ENCODE data around the gene CRYBA2.

The CRYBA2 gene

DNA sequence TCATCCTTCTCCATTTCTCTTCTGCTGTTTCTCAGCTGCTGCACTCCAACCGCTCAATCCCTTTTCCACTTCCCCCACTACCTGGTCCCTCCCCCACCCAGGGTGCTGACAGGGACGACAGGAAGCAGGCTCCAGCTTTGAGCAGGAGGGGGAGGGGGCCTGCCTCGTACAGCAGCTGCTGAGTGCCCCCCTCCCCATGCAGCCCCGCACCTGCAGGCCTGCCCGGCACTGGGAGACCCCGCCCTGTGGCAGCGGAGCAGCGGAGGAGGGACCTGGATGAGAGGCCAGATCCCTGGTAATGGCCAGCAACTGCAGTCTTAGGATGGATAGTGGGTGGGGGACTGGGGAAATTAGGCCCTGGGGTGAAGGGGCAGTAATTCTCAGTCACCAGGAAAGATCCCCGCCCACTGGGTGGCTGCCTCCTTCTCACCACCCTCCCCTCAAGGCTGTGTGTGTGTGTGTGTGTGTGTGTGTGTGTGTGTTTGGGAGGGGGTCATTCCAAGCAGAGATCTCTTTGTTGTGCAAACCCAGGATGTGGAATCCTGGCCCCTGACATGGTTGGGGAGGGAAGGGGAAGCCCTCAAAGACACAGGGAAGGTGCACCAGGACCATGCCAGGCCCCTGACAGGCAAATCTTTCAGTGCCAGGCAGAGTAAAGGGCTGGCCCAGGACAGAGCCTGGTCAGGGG lies 6.8 kb upstream of the CRYBA2 start:
- in situ Hi-C loops (cut with HindIII; ENCODE audit: low sequenced_read_pairs) = no loop called here

DNA sequence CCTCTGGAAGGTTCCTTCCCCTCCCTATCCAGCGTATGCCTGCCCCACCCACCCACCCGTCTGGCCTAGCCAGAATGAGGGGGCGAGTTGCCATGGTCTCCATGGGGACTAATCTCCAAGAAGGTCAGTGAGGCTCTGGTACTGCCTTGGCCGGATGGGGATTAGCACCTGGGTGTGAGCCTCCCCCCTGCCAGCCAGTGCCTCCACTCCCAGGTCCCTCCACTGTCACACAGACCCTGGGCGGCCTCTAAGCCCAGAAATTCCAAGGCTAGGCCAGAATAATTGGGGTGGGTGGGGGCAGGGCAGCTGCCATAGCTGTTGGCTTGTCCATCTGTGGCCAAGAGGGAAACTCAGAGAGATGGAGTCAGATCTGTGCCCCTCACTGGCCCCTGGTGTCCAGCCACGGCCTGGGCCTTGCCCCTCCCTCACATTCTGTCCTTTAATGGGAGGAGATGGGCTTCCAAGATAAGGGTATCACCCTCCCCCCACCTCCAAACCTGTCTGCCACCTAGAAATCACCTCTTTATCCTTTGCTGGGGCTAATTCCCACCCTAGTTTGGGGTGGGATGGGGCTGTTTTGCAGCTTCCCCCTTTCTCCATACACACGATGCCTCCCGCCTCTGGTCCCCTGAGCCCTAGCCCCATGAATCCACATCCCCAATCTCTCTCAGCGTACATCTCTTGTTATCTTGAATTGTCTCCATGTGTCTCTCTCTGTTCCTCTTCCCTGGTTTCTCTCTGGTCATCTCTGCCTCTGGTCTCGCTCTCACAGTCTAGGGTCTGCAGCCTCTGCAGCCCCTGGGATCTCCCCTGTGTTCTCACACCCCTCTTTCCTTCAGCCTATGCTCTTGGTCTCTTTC lies 6.0 kb upstream of the CRYBA2 start:
- in situ Hi-C loops (cut with HindIII; ENCODE audit: low sequenced_read_pairs) = no loop called here

DNA sequence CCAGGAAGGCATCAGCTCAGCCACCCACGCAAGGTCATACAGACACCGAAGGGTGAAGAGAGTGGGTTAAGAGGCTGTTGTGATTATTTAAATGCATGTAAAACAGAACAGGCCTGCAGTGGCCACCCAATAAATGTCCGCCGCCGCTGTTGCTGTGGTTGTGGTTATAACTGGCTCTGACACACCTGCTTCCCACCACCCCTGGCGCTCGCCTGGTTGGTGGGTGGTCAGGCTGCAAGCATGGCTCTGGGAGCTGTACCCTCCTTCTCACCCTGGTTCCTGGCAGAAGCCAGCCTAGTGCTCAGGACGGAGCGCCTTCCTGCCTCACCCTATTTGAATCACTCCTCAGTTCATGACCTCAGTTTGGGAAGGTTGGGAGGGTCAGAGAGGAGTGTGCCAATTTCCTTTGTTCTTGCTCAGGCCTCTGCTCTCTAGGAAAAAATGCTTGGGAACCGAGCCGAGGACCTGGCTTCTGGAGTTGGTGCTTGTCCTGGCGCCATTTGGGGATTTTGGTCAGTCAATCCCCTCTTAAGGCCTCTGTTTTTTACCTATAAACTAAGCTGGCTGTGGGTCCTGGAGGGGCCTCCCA lies 5.3 kb upstream of the CRYBA2 start:
- in situ Hi-C loops (cut with HindIII; ENCODE audit: low sequenced_read_pairs) = no loop called here

DNA sequence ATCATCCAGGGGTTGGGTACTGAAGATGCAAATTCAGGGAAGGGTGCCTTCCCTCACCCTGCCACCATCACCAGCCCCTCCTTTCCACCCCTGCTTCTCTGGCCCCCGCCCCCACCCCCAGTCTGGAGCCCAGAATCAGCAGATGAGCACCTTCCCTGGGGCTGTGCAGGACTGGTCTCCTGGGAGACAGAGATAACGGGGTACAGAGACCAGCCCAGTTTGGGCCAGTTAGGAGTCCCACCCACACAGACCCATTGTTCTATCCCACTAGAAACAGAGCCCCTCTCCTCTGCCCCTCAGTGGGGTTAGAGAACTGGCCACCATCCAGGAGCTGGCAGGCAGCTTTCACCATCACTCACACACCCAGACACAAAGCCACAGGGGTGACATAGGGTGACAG lies 4.5 kb upstream of the CRYBA2 start:
- in situ Hi-C loops (cut with HindIII; ENCODE audit: low sequenced_read_pairs) = no loop called here

DNA sequence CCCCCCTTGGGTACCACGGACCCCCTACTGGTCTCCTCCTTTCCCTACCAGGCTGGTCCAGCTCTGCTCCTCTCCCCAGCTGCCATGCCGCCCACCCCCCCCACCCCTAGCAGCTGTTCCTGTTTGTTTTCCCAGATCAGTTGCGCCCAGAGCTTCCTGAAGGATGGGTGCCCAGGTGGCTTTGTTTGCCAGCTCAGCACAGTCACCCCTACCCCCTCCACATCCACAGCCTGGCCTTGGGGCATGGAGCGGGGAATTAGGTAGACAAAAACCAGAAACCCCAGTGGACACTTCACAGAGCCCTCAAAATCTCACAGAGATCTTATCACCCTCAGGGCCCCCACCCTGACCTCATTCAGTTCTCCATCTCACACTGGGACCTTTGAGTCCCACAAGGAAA lies 3.7 kb upstream of the CRYBA2 start:
- in situ Hi-C loops (cut with HindIII; ENCODE audit: low sequenced_read_pairs) = no loop called here

DNA sequence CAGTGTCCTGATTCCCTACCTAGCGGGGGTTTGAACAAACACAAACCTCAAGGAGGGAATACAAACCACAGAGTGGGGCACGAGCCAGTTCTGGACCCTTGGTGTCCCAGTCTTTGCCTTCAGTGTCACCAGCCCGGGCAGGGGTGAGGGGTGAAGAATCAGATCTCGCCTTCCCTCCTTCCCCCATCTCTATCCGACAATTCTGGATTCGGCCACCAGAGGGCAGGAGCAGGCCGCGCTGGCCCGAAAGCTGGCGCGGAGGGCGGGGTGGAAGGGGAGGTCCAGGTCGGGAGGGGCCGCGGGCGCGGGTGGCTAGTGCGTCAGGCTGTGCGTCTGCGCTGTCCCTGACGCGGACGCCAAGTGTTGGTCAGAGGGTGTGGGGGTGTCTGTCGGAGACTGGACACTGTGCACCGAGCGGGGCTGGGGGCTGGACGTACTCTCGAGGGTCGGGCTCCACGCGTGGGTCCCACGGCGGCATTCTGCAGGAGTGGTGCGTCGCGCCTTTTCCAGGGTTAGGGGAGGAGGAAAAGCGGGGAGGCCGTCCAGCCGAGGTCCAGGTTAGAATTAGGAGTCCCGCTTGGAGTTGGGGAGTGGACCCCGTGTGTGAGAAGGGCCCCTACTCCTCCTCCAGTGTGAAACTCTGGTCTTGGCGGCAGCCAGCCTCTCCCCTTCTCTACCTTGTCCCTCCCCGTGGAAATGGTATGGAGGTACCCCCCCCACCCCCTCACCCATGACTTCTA lies 2.9 kb upstream of the CRYBA2 start:
- in situ Hi-C loops (cut with HindIII; ENCODE audit: low sequenced_read_pairs) = no loop called here

DNA sequence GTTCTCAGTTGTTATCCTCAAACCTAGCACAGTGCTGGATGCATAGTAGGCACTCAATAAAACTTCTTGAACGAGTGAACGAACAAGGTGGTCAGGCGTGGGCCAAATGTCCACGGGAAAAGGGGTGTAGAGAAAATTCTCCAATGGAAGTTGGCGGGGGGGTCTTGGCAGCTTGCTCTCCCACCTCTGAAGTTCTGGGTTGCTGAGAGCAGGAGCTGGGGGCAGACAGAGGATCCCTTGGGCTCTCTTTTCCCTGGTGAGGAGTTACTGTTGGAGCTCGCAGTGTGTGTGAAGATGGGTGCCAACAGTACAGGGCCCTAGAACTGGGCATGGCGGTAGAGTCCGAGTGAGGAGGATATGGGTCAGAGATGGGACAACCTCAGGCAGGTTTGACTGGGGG lies 2.3 kb upstream of the CRYBA2 start:
- in situ Hi-C loops (cut with HindIII; ENCODE audit: low sequenced_read_pairs) = no loop called here

DNA sequence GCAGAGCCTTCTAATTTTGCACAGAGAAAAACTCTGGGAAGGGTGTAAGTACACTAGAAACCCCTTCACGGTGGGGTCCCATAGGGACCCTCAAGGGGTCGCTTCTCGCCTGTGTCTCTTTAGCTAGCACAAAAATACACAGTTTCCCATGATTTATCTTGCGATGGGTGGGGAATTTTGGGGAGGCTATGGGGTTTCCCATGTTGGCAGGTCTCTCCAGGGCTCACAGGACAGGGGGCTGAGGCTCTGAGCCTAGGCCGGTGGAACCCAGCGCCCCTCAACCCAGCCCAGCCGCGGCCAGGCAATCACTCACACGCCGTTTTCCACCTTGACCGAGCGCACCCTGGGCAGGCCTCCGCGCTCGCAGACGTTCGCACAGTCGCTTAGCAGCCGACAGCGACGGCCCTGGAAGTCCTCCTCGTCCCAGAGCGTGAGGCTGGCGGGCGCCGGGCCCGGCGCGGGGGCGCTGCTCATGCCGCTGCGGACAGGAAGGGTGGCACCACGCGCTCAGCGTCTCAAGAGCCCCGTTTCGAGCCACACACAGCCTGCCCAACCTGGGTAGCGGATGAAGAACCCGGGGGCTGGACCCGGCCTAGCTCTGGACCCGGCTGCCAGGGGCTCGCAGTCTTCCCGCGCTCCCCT lies 398 bp downstream of the CRYBA2 start:
- in situ Hi-C loops (cut with HindIII; ENCODE audit: low sequenced_read_pairs) = no loop called here

DNA sequence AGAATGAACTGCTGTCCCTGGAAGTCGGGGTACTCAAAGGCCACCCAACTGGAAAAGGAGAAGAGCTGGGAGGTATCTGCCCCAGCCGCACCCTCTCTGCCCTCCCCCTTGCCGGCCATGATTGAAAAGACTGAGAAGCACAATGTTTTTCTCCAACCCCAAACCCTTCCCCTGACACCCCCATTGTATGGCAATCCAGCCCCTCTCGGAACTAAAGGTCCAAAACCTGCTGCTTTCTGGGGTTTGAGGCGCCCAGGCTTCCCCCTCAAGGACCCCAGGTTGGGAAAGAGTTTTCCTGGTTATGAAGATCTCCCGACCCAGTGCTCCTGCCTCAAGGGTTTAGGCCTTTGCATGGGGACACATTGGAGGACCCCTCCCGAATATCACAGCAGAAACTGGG lies 1.0 kb downstream of the CRYBA2 start:
- in situ Hi-C loops (cut with HindIII; ENCODE audit: low sequenced_read_pairs) = no loop called here

DNA sequence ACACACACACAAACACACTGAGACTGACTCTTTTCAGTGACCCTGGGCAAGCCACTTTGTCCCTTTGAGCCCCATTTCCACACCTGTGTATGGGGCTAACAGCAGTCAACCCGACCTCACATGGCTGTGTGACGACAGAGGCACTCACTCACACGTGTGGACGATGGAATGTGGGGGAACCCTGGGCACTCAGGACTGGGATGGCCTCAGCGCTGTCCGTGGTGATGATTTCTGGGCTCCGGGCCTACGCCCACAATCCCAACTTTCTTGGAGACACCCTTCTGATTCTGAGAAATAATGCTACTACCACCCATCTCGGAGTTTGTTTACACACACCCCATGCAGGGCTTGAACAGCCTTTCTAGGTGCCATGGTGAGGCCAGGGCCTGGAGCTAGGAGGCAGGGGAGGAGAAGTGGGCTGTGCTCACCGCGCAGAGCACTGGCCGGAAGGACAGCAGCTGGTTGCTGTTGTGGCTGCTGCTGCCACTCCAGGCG lies 1.5 kb downstream of the CRYBA2 start:
- in situ Hi-C loops (cut with HindIII; ENCODE audit: low sequenced_read_pairs) = no loop called here

DNA sequence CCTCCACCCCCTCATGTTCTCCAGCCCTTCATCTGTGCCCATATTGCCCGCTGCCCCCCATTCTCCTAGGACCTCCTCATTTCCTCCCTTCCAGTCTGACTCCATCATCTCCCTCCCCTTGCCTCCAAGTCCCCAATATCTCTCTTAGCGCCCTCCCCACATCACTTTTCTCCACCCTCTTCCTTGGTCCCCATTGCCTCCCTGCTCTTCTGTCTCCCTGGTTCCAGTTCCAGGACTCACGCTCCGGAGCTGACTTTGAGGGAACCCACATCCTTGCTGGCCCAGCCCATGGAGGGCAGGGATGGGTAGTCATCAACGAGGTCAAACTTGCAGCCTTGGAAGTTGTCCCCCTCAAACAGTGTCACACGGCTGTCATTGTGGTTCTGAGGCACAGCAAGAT lies 2.6 kb downstream of the CRYBA2 start:
- in situ Hi-C loops (cut with HindIII; ENCODE audit: low sequenced_read_pairs) = no loop called here

DNA sequence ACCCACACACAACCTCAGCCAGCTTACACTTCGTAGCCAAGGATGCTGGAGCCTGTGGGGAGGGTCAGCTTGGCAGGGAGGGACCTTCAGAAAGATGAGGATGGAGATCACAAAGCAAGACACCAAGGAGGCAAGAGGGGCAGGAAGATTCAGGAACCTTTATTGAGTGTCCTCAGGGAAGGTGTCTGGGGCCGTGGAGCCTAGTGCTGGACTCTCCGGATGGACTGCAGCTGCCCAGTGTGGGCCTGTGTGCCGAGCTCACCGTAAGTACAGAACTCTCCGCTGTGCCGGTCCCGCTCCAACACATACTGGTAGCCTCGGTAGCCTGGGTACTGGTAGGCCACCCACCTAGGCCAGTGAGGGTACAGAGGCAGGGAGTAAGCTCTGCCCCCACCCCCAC lies 3.2 kb downstream of the CRYBA2 start:
- in situ Hi-C loops (cut with HindIII; ENCODE audit: low sequenced_read_pairs) = no loop called here

DNA sequence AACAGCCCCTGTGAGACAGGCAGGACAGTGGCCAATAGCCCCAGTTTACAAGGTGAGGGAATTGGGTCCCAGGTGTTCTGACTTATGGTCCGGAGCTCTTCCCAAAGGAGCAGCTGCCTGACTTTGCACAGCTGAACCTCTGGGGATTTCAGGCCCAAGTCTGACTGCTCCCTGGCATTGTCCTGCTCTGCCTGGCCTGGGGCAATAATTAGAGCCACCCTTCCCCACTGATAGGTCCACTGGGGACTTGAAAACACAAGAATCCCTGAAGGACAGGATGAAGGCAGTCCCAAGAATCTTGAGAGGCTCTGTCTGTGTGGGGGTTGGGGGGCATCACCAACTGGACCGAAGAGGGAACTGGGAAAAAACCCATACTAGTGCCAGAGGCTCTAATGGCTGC lies 4.6 kb downstream of the CRYBA2 start:
- in situ Hi-C loops (cut with HindIII; ENCODE audit: low sequenced_read_pairs) = no loop called here

DNA sequence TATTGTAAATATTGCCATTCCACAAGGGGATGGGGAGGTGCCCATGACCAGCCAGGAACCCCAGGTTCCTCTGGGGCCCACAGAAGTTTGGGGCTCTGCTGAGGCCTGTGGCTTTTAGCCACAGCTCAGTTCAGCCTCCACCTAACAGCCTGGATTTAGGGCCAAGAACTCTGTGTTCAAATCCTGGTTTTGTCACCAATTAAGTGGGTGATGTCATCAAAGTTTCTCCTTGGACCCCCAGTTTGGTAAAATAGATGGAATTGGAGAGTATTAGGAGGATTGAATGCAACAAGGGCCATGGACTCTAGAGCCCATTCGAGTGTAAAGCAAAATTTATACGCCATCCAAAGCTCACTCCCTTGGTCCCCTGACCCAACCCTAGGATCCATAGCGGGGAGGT lies 5.1 kb downstream of the CRYBA2 start:
- in situ Hi-C loops (cut with HindIII; ENCODE audit: low sequenced_read_pairs) = no loop called here

DNA sequence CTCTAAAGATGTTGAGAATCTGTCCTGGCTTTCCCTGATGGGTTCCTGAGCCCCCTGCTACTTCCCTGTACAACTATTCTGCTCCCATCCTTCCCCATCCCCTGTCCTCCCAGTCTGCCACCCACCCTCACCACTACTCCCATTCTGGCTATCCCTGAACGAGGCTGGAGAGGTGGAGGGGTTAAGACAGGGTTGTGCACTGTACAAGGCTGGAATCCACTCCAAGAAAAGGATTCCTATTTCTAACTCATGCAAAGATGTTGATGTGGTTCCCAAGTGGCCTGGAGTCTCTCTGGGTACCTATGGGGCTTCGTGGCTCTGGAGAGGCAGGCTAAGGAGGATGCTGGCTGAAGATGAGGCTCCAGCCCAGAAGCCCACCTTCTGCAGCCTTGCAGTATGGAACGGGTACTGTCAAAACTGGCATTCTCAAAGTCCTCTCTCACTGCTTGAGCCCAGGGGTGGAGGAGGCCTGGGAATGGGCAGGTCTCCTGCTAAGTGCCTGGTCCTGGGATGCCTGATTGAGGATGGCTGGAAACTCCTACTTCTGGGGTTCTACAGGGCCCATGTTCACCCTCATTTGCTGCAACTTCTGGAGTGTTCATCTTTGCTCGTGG lies 7.0 kb downstream of the CRYBA2 start:
- in situ Hi-C loops (cut with HindIII; ENCODE audit: low sequenced_read_pairs) = no loop called here

DNA sequence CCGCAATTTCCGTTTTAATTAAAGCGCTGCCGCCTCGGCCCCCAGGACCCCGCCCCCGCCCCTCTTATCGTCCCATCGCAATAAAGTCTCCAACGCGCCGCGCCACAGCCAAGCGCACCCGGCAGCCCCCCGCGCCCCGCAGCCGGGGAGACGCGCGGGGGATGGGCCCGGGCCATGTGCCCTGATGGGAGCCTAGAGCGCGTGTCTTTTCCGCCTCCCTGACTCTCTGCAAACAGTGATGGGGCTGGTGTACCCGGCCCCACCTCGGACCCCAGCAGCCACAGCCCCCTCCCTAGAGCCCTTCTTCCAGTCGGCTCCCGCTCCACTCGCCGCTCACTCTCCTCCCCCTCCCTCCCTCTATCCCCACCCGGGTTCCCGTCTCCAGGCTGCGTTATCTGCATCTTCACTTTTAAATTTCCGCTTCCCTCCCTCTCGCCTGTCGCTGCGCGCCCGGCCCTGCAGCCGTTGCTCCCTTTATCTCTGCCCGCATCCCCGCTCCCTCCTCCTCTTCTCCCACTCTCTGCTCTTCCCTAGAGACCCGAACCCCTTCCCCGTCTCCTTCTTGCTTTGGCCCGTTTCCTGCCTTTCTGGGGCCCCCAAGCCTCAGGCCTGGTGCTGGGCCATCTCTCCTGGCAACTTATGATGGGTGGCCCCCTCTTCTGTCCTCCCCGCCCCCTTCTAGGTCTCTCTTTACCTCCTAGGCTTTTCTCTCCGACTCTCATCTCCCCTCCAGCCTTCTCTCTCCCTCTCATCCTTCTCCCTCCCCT lies 7.7 kb downstream of the CRYBA2 start:
- in situ Hi-C loops (cut with HindIII; ENCODE audit: low sequenced_read_pairs) = no loop called here

DNA sequence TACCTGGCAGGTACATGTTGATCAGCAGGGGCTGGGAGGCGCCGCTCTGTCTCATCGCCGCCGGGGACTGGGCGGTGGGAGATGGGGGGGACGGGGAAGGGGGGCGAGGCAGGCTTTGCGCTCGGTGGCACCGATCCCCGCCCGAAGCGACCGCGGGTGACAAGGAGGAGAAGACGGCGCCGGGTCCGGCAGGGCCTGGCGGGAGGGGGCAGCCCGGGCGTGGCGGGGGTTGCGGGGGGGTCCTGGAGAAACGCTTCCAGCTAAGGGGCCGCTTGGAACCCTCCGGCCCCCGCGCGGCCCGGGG lies 8.2 kb downstream of the CRYBA2 start, which contains the start of gene FEV:
FEV (minus strand) TSS at position 164 of the 304 bp plus-strand sequence; CDS start at position 55, 109 bp downstream.
- in situ Hi-C loops (cut with HindIII; ENCODE audit: low sequenced_read_pairs) = no loop called here

DNA sequence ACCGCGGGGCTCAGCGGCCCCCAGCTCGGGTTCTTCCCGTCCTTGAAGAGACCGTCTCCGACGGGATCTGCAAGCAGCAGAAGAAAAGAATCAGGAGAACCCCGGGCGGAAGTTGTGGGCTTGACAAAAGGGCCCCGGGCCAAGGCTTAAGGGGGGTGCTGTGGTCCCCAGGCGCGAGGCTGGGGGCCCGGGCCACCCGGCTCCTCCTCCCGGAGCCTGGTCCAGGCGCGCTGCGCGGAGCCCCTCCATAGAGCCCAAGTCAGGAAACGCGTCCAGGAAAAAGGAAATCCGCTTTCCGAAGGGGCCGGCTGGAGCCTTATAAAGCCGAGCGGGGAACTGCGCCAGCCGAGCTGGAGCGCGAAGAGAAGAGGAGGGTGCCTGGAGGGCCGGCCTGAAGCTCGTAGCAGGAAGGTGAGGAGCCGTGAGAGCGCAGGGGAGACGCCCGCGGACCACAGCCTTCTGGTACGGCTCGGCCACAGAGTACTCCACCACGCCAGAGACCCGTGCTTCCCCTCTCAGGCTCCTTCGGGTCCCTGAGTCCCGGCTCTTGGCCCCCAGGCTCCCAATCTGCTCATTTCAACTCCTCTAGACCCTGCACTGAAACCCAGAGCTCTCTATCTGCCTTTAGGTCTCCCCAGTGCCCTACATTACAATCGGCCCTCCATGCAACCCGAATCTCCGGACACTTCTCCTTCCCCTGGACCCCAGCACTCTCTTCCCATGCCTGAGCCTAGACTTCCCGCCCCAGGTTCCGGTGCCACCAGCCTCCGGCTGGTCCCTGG lies 8.8 kb downstream of the CRYBA2 start:
- in situ Hi-C loops (cut with HindIII; ENCODE audit: low sequenced_read_pairs) = no loop called here

DNA sequence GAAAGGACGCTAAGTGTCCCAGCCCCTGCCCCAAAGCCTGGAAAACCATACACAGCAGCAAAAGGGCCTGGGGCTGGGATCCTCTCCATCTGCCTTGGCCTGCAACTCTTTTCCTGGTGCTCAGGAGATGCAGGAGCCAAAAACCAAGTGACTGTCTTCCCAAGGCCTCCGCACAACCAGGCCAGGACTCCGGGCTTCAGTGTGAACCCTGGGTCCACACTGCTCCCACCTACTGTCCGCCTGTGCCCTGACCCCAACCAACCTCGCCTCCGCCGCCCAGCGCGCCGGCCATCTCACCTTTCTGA lies 9.3 kb downstream of the CRYBA2 start:
- in situ Hi-C loops (cut with HindIII; ENCODE audit: low sequenced_read_pairs) = no loop called here
